Effector memory CD4-positive, alpha-beta T cell (primary cell): ENCODE measurements around the gene AK5.

Experiments used
- DNase-seq, 3 donors: peaks; one replicate each; pipeline ENCODE4 v3.0.0-alpha.2; 2020
- H3K27ac ChIP-seq: 2 replicates; pipeline ENCODE4 v1.7.0; 2013; ENCODE audit warnings: mild to moderate bottlenecking, low read length, moderate library complexity; ENCODE audit not compliant: insufficient read depth, poor library complexity, severe bottlenecking
- H3K27me3 ChIP-seq: replicated peaks from 2 replicates; pipeline ENCODE4 v1.7.0; 2013; ENCODE audit warnings: mild to moderate bottlenecking, low read length; ENCODE audit not compliant: insufficient read depth, control insufficient read depth, poor library complexity, severe bottlenecking
- H3K36me3 ChIP-seq: 2 replicates; pipeline ENCODE4 v1.7.0; 2013; ENCODE audit warnings: mild to moderate bottlenecking, low read length, moderate library complexity; ENCODE audit not compliant: control insufficient read depth, insufficient read depth
- H3K4me1 ChIP-seq: 2 replicates; pipeline ENCODE4 v1.7.0; 2013; ENCODE audit warnings: low read length, mild to moderate bottlenecking; ENCODE audit not compliant: control insufficient read depth, insufficient read depth, poor library complexity, severe bottlenecking
- H3K4me3 ChIP-seq: 2 replicates; pipeline ENCODE4 v1.7.0; 2013; ENCODE audit warnings: low read length, low read depth, mild to moderate bottlenecking; ENCODE audit not compliant: insufficient read depth, poor library complexity, severe bottlenecking
- H3K9me3 ChIP-seq: 2 replicates; pipeline ENCODE4 v1.7.0; 2013; ENCODE audit warnings: mild to moderate bottlenecking, low read length, moderate library complexity; ENCODE audit not compliant: control insufficient read depth

AK5 gene

DNA sequence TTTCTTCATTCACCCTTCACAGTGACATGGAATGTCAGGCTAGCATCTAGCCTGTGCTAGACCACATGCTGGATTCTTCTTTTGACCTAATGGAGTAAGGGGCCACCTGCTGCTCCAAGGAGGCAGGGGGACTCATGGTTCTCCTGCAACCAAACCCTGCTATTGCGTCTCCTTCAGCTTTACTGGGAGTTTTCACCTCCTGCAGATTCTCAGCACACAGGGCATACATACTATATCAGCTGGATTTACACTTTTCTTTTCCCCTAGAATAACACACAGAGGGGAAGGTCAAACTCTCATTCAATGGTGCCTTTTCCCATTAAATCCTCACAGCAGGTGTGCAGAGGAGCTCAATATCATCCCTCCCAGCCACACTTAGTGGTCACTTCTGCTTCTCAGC, 16.6 kb upstream of the AK5 start:
- Histone ChIP-seq H3K4me1 (no peaks in the 10 kb centered on the region), H3K4me3 (no peak overlapping the region), H3K27ac (no peak overlapping the region), H3K27me3 (no peaks in the 10 kb centered on the region), H3K36me3 (no peaks in the 10 kb centered on the region), H3K9me3 (no peaks in the 10 kb centered on the region)
- DNase-seq, result no peak

DNA sequence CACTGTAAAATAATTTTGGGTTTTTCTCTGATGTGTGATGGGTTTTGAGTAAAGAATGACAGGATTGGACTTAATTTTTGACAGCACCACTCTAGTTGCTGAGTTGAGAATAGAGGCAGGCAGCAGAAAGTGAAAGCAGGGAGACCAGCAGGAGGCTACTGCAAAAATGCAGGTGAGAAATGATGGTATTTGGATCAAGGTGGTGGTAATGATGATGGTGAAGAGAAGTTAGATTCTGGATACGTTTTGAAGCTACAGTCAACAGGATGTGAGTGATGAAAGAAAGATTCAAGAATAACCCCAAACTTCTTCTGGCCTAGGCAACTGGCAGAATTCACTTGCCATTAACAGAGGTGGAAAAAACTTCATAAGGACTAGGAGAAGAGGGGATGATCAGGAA, 14.8 kb upstream of the AK5 start:
- H3K36me3 ChIP-seq, result no peaks in the 10 kb centered on the region
- H3K9me3 ChIP-seq, result no peaks in the 10 kb centered on the region
- H3K27ac ChIP-seq, result no peak overlapping the region
- no peak overlapping the region for H3K4me3 ChIP-seq
- no peaks in the 10 kb centered on the region for H3K27me3 ChIP-seq
- no peak for DNase-seq
- no peaks in the 10 kb centered on the region for H3K4me1 ChIP-seq

DNA sequence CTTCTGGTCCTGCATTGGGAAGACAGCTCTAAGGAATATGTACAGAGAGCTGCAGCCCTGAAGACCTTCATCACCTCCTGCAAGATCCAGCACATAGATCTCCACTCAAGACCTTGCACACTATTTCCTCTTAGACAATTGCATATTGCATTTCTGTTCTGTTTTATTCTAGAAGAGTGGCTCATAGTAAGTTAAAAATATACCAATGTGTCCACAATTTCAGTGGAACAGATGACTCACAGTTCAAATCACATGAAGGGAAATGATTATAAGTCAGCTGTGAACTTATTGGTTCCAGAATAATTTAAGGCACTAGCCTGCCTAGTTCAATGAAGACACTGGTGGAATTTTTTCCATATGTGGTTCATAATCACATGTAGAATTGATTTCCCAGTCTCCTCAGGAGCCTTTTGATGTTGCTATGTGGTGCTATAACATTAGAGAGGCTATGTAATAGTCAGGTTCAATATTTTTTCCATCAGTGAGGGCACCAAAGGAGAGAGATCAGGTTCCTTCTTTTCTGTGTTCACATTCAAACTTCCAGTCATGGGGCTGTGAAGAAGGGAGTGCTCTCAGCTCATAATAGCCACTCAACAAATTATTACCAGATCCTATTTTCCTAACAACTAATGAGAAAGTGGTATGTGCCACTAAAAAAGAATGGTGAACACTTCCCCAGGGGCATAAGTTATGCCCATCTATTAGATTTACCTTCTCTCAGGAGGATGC, 9.8 kb upstream of the AK5 start:
- H3K4me1 ChIP-seq, result no peaks in the 10 kb centered on the region
- no peaks in the 10 kb centered on the region for H3K27me3 ChIP-seq
- no peaks in the 10 kb centered on the region for H3K36me3 ChIP-seq
- no peak overlapping the region for H3K4me3 ChIP-seq
- H3K9me3 ChIP-seq, result no peaks in the 10 kb centered on the region
- DNase-seq, result no peak
- H3K27ac ChIP-seq, result no peak overlapping the region

DNA sequence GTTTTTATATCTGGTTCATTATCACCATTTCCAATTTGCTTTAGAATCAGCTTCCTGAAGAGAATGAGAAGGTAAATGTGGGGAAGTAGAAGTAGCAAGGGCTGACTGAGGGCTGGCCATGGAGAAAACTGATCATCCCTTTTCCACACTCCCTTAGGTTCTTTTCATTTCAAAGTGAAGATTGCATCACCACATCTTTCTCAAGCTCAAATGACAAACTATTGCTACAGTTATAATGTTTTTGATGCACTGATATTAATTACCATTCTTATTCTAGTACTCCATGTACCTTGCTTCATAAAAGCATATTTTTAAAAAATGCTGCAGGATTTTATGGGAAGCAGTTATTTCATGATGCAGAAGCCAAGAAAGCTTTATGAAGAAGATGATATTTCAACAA, 7.9 kb upstream of the AK5 start:
- DNase-seq, result no peak
- Histone ChIP-seq H3K9me3 (no peaks in the 10 kb centered on the region), H3K27ac (no peak overlapping the region)

DNA sequence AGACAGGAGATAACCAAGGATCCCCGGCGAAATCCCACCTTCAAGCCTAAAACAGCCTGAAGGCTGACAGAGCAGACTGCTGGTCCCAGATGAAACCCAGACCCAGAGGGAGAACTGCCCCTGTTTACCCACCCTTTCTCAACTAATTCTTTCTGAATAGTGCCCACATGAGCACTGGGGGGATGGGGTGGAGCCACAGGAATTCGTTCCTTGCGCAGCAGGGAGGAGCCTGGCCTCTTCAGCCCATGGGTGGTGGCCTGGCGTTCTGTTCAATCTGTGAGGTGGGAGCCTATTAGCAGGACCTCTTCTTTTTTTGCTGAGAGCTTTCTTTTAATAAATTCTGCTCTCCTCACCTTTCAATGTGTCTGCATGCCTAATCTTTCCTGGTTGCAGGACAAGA, 6.6 kb upstream of the AK5 start:
- Histone ChIP-seq H3K27me3 (no peaks in the 10 kb centered on the region), H3K36me3 (no peaks in the 10 kb centered on the region), H3K4me1 (peaks cover 4% of the 10 kb centered on the region), H3K27ac (no peak overlapping the region), H3K4me3 (no peak overlapping the region), H3K9me3 (no peaks in the 10 kb centered on the region)
- no peak for DNase-seq

More for the DNA sequence above, 7.9 kb upstream of the AK5 start:
- Histone ChIP-seq H3K4me1 (no peaks in the 10 kb centered on the region), H3K27me3 (no peaks in the 10 kb centered on the region), H3K4me3 (no peak overlapping the region), H3K36me3 (no peaks in the 10 kb centered on the region)

DNA sequence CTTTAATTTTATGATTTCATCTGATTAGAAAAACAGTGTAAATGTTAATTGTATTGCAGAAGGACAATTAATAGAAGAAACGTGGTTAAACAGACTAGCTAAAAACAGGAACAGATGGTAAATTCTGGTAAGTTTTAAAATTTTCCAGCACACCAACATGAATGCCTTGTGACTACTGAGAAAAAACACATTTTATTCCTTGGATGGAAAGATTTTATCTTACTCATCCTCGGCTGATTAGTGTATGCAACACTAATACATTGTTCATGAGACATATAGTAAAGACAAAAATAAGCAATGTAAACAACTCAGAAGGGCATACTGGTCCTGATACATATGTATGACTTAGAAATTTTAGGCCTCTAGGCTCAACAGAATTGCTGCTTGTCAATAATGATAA, 4.9 kb upstream of the AK5 start:
- Histone ChIP-seq H3K36me3 (no peaks in the 10 kb centered on the region), H3K27ac (no peak overlapping the region), H3K9me3 (no peaks in the 10 kb centered on the region), H3K4me1 (peaks cover 7% of the 10 kb centered on the region), H3K27me3 (no peaks in the 10 kb centered on the region), H3K4me3 (no peak overlapping the region)
- no peak for DNase-seq

DNA sequence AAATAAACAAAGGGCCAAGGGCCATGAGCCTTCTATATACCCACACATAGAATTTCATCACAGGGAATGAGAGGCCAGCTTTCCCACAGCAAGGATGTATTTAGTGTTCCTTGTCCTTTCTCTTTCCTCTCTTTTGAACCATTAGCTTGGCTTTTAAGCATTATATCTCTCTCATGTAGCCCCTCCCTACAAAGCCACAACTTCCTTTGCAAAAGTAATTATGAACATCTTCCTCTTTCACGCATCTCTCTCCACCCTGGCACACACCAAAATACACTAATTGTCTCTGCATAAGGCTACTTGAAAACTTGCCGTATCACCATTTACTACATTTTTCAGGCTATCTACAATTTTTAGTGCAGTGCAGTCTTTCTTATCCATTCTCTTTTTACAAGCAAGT, 1.9 kb upstream of the AK5 start:
- no peak for DNase-seq
- H3K4me1 ChIP-seq, result peaks cover 11% of the 10 kb centered on the region
- no peaks in the 10 kb centered on the region for H3K27me3 ChIP-seq
- H3K4me3 ChIP-seq, result no peak overlapping the region
- no peaks in the 10 kb centered on the region for H3K36me3 ChIP-seq
- no peak overlapping the region for H3K27ac ChIP-seq
- H3K9me3 ChIP-seq, result no peaks in the 10 kb centered on the region

DNA sequence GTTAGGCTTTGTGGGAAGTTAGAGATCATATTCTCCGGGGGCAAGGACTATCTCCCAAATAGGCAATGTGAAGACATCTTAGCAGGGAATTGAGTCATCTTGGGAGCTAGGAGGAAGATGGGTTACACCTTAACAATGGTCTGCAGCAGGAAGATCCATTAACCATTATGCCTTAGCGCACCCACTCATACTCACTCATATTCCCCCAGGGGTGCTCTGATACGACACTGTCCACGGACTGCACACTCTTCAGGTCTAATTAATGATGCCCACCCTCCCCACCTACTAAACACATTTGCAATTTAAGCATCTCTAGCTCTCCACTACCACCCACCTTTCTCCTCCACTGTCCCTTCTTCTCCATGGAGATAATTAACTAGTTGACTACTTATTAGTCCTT, 857 bp upstream of the AK5 start:
- Histone ChIP-seq H3K4me1 (peaks cover 11% of the 10 kb centered on the region), H3K36me3 (no peaks in the 10 kb centered on the region), H3K27ac (no peak overlapping the region), H3K4me3 (peak overlapping the region; percentile 71), H3K9me3 (no peaks in the 10 kb centered on the region), H3K27me3 (no peaks in the 10 kb centered on the region)
- DNase-seq, result no peak

DNA sequence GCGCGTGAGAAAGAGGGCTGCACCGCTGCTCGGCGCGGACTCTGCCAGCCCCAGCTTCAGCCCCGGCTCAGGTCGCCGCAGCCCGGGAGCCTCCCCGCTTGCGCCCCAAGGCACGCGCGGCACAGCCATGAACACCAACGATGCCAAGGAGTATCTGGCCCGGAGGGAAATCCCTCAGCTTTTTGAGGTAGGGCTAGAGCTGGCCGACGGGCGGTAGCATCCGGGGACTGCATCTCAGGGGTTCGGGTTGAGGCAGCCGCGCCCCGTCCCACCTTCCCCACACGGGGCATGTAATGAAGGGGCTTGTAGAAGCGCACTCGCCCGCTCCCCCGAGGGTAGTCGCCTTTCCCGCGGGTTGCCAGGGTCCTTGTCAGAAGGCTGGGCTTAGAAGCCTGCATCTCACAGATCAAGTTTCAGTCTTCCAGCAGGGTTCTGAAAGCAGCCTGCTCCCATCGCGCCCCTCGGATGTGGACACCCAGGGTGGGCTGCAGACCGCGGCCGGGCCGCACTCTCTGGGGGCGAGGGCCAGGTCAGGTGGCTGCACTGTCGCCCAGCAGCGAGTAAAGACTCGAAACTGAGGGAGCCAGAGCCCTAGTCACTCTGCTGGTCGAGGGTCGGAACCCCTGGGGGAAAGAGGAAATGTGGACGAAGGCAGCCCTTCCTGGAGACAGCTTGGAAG, 507 bp downstream of the AK5 start:
- no peak overlapping the region for H3K27ac ChIP-seq
- no peaks in the 10 kb centered on the region for H3K27me3 ChIP-seq

DNA sequence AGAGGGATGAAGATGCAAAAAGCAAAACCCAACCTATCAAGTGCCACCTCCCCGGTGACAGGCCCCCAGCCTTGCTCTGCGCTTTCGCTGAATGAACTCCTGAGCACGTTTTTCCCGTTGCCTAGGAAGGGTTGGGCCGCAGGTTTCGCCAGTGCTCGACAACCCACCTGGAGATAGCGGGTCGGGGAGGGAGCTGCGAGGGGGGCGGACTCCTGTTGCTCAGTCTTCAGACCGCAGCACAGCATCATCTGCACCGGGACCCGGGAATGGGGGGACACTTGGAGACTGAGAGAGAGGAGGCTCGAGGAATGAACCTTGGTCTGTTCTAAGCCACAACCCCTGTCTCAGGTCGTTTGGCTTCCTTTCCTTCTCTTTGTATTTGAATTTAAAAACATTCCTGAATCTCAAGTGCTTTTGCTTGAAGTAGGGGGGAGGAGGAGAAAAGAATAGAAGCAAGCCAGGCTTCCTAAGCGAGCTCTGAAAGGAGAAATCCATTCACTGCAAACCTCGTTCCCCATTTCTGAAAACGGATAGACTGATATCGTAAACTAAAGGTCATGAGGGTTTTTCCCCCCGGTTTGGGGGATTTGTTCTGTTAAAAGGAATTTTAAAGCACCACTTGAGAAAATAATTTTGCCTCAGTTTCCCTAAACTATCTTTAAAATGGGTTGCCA, 1.2 kb downstream of the AK5 start:
- Histone ChIP-seq H3K27ac (no peak overlapping the region), H3K9me3 (no peaks in the 10 kb centered on the region), H3K4me1 (peaks cover 11% of the 10 kb centered on the region), H3K27me3 (no peaks in the 10 kb centered on the region), H3K4me3 (peak overlapping the region; percentile 71), H3K36me3 (no peaks in the 10 kb centered on the region)
- no peak for DNase-seq

More for the DNA sequence above, 507 bp downstream of the AK5 start:
- Histone ChIP-seq H3K9me3 (no peaks in the 10 kb centered on the region), H3K36me3 (no peaks in the 10 kb centered on the region), H3K4me1 (peaks cover 11% of the 10 kb centered on the region), H3K4me3 (peak overlapping the region; percentile 71)
- peak in 1 of 3 donors; percentile 2 for DNase-seq
